Renal pelvis (tissue), 4 donors: Measurements from ENCODE around the gene ZMYND19. TPM values are rescaled to one million over a fixed set of nuclear protein-coding genes. Genes with fewer than 3 reads are reported as not detected.

Experiments used
- DNase-seq: peaks from one replicate; pipeline ENCODE4 v3.0.0-alpha.2; 2013
- polyA plus RNA-seq, 3 donors: library from polyadenylated mRNA; unstranded; fragments of 120-200 nt; gene quantifications; one replicate each; pipeline ENCODE4 v1.2.1, GENCODE V29; 2013; ENCODE audit not compliant: insufficient read length in 3 of 3

The ZMYND19 gene
- polyA plus RNA-seq, 3 donors: 21.0 to 24.2 (median 23.6) TPM

DNA sequence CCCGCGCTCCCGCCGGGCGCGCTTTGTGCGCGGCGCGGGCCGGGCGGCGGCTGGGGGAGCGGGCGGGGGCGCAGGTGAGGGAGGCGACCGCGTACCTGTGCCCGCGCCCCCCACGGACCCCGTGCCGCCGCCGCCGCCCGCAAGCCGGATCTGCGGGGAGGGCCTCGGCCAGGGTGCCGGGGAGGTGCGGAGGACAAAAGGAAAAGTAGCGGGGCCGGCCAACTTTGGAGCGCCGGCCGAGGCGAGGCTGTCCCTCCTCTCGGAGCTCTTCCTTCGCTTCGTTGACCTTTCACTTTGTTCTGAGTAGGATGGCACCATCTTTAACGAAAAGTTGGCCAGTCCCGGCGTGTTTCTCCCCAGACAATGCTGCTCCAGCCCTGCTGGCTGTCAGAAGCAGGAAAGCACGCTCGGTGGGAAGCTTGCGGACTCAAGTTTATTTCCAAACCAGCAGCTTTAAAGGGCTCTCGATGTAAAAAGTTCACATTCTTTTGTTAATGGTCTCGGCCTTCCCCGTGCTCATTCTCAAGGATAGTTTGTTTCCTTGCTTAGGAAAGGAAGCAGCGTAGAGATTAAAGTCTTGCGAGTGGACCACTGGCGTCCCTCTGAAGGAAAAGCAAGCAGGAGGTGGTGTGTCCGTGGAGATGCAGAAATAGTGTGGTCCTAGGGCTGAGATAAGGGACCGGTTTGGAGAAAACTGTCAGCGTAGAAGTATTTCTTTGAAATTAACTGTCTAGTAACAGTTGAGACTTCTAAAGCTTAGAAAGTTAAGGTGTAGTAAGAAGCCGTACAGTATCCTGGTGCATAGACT lies 29.1 kb upstream of the ZMYND19 start:
- DNase-seq: no peak

DNA sequence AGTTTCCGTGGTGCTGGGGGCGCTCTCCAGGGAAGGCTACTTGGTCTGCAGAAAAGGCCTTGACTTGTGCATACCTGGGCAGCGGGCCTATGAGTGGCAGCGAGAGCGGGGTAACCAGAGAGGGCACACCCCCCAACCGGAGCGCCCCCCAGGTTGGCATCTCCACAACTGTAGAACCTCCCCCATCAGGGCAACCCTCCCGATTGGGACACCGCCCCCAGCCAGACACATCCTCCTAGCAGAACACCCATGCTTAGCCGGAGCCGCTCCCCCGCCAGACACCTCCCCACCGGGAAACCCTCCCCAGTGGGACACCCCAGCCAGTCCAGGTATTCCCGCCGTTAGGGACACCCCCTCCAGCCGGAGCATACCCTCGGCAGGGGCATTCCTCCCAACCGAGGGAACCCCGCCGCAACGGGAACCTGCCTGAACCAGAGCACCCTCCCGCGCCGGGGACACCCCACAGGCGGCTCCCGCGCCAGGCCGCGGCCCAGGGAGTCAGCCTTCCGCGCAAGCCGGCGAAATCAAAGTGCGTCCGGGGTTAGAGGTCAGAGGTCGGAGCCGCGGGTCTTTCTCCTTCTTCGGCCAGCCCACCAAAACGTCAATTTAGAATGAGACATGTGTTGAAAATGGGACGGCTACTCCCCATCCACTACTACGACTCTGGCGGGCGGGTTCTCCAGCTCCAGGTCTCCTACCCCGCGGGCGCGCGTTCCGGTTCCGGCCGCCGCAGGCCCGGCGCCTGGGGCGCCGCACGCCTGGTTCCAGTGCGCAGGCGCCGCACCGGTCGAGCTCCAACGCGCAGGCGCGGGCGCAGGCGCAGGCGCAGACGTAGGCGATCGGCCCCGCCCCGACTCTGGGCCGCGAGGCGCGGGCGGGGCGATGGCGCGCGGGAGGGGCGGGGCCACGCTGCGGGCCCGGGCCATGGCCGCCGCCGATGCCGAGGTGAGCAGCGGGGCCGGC lies 28.1 kb upstream of the ZMYND19 start, which contains the start of gene EHMT1:
TSS of gene EHMT1 (plus strand) at position 901 of the 963 bp plus-strand sequence. CDS start at position 925, 24 bp downstream.
- DNase-seq: peak; percentile 86

DNA sequence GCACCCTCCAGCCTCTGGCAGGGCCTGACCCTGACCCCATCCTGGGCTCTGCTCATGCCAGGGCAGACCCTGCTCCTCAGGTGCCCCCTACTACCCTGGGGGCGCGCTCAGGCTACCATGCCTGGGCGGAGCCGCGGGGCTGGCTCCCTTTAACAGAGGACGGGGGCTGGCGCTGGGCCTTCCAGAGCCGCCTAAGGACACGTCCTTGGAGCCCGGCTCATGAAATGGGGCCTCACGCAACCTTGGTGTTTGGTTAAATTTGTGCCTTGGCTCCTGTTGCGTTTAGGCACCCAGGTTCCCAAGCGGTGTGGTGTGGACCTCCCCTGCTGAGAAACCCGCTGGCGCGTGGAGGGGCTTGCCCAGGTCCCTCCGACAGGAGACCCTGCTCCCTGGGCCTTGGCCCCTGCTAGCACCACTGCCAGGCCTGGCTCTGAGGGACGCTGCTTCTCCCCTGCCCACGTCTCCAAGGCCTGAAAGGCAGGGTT lies 25.1 kb upstream of the ZMYND19 start:
- DNase-seq: no peak

DNA sequence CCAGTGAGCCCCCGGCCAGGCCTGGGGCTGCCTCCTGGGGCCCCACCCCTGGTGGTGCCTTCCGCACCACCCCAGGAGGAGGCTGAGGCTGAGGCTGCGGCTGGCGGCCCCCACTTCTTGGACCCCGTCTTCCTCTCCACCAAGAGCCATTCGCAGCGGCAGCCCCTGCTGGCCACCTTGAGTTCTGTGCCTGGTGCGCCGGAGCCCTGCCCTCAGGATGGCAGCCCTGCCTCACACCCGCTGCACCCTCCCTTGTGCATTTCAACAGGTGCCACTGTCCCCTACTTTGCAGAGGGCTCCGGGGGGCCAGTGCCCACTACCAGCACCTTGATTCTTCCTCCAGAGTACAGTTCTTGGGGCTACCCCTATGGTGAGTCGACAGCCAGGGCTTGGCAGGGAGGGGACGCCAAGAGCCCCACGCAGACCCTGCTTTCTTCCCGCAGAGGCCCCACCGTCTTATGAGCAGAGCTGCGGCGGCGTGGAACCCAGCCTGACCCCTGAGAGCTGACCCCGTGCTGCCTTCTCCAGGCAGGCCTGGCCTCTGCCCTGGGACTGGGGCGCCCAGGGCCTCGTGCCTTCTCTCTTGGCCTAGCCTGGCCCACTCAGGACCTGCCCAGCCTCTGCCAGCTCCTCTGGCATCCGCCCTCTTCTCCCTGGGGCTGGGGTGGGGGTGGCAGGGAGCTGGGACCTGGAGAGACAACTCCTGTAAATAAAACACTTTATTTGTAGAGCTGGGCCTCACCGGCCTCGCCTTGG lies 24.5 kb upstream of the ZMYND19 start:
- no peak for DNase-seq

DNA sequence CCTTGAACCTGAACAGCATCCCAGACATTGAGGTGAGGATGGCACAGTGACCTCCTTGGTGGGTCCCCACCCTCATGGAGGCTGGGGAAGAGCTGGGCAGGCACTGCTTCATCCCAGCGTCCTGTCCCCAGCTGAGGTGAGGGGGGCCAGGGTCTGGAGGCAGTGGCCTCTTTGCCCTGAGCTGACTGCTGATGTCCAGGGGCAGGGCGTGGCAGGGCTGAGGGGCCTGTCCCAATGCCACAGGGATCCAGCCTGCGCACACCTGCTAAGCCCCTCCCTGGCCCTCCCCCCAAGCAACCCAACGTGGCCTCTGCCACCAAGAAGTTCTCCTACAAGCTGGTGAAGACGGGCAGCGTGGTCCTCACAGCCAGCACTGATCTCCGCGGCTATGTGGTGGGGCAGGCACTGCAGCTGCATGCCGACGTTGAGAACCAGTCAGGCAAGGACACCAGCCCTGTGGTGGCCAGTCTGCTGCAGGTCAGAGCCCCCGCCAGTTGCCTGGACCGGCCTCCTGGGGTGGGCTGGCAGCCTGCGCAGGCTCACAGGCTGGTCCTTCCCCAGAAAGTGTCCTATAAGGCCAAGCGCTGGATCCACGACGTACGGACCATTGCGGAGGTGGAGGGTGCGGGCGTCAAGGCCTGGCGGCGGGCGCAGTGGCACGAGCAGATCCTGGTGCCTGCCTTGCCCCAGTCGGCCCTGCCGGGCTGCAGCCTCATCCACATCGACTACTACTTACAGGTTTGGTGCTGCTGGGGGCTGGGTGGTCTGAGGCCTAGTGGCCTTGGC lies 23.6 kb upstream of the ZMYND19 start:
- no peak for DNase-seq

DNA sequence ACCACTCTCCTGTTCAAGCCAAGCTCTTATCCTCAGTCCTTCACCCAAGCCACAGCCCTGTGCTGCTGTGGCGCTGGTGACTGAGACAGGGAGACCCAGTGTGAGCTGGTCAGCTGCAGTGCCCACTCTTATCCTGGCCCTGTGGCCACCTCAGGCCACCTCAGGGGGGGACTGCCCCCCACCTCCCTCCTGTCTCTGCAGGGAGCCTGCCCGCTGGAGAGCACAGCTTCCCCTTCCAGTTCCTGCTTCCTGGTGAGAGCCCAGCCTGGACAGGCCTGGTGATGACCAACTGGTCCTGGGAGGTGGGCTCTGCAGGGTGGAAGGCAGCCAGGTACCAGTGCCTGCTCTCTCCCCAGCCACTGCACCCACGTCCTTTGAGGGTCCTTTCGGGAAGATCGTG lies 22.9 kb upstream of the ZMYND19 start:
- DNase-seq: no peak

DNA sequence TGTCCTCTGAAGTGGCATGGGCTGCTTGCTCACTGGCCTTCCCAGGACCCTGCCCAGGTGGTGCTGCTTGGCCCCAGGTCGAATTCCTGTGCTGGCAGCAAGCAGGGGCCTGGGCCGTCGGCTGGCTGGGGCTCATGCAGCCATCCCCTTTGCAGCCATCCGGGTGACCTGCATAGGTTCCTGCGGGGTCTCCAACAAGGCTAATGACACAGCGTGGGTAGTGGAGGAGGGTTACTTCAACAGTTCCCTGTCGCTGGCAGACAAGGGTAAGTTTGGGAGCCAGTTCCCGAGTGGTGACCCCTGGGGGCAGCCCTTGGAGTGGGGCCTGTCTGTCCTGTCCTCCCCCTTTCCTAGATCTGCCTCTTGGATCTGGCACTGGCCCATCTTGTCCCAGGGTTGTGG lies 22.4 kb upstream of the ZMYND19 start:
- DNase-seq: no peak

DNA sequence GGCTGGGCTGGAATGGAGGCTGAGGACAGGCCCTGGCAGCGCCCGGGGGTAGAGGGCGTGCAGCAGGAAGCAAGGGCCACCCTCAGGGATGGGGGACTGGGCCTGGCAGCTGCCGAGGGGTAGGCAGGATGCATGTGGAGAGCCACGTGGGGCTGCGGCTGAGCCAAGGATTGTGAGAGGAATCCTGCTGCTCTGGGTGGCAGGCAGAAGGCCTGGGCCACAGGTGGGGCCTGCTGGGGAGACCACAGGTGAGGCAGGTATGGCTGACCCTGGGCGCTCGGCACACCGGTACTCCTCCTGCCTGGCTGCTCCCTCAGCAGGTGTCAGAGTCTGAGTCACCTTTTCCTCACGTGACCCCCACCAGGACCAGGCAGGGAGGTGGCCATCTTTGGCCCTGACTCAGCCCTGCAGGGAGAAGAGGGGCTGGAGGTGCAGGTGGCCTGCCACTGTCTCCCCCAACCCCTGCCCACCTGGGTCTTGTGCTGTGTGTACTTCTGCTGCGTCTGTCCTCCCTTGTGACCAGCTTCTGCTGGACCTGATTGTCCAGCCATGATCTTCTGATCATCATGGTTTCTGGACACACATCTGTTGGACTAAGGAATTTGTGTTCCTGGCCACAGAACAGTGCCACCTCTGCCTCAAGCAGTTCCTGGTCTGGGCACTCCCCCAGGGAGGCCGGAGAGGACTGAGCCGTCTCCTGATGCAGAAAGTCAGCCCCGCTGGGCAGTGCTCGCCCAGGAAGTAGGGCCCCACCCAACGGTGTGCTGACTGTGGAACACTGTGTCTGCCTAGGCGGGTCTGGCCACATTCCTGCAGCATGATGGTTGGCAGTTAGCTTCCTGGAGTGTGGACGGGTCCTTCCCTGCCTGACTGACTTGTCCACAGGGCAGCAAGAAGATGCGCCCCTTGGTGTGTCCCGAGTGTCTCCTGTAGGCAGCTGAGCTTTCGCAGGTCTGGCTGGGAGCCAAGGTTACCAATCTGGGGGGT lies 21.6 kb upstream of the ZMYND19 start:
- DNase-seq: no peak

DNA sequence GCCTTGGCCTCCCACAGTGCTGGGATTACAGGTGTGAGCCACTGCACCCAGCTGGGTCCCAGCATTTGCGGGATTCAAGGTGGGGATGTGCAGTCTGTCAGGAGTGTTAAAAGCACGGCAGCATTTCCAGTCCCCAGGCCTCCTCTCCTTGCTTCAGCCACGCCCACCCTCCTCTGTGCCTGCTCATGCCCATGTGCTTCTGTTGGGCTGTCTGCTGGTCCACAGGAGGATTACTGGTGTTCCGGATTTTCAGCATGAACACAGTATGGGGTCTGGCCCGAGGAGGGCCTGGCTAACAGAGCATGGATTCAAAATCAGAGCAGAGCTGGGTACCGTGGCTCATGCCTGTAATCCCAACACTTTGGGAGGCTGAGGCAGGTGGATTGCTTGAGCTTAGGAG lies 20.6 kb upstream of the ZMYND19 start:
- no peak for DNase-seq

DNA sequence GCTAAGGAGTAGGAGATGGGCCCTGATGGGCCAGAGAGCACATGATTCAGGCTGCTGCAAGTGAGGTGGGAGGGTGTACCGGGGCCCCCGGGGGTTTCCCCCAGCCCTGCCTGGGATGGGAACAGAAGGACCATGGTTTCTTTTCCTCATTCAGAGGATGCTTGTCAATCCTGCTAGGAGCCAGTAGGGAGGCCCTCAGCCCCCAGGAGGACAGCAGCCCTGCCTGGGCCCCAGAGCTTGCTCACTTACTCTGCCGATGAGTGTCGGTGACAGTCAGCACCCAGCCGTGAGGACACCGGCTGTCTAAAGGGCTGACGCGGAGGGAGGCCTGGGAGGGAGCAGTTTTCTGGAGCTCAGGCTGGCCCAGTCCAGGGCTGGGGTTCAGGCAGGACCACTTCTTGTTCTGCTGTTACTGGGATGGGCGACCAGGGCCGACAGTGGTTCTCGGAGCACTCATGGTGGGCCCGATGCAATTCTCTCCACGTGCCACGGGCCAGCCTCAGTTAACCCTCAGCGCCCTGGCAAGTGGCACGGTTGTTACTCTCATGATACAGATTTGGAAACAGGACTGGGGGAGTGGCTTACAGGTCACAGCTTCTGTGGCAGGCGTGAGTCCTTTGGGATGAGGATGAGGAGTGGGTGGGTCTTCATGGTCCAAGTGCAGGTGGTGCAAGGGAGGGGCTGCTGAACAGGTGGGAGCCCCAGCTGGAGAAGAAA lies 17.0 kb upstream of the ZMYND19 start:
- no peak for DNase-seq

DNA sequence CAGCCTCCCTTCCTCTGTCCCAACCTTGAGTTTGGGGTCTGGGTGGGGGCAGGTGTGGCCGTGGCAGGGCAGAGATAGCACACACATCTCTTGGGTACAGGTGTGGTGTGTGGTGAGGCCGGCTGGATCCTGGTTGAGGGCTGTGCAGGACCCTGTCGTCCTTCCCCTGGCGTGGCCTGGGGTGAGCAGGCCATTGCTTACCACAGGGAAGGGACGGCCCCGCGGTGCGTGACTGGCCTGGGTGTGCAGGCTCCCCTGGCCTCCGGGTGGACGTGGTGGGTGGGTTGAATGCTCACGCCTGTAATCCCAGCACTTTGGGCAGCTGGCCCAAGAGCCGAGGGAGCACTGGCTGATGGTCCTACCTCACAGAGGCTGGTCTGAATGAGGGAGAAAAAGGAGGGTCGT lies 16.4 kb upstream of the ZMYND19 start:
- no peak for DNase-seq

DNA sequence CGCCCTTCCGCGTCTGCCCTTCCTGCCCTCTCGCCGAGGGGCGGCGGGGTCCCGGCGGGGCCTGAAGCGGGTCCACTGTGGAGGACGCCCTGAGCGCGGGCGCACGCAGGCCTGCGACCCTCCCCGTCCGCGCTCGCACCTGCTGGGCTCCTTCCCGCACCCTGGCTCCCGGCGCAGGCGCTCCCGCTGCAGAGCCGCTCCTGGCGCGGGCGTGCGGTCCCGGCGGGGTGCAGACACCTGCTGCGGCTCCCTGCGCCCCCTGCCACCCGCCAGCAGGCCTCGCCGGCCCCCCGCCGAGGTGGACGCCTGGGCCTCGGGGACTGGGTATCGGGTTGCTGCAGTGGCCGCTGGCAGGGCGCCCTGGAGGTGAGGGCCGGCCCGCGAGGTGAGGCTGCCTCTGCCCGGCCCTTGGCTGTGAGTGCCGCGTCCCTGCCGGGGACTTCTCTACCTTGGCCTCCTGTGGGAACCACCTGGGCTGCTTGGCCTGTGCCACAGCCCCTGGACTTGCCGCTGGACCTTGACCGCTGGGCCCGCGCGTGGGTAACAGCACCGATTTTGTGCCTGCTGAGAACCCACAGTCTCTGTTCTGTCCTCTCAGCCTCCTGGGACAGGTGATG lies 15.8 kb upstream of the ZMYND19 start:
- no peak for DNase-seq

DNA sequence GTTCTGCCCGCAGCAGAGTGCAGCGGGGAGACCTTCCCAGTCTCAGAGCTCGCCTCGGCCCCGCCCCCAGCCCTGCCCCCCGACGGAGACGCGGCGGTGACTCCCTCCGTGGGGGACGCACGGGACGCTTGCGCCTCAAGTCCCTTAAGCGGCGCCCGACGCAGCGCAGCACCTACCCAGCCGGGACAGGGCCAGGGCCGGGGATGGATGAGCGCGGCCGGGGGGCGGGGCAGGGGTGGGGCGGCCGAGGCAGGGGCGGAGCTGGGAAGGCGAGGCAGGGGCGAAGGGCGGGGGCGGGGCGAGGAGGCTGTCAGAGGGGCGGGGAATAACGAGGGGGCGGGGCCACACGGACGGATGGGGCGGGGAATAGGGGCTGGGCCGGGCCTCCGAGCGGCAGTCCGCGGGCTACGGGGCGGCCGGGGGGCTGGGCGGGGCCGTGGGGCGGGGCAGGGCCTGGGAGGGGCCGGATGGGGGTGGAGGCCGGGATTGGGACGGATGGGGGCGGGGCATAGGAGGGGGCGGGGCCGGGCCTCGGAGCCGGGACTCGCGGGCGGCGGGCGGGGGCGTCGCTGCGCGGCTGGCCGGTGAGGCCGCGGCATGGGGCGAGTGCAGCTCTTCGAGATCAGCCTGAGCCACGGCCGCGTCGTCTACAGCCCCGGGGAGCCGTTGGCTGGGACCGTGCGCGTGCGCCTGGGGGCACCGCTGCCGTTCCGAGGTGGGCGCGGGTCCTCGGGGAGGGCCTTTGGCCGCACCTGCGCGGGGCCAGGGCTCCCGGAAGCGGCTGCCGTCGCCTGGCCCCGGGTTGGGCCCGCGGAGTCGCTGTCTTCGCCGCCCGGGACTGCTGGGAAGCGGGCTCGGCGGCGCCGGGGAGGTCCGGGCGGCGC lies 15.1 kb upstream of the ZMYND19 start, which contains the start of gene ARRDC1:
TSS of gene ARRDC1 (plus strand) at position 566 of the 884 bp plus-strand sequence. CDS start at position 598, 32 bp downstream.
- DNase-seq: peak; percentile 91

DNA sequence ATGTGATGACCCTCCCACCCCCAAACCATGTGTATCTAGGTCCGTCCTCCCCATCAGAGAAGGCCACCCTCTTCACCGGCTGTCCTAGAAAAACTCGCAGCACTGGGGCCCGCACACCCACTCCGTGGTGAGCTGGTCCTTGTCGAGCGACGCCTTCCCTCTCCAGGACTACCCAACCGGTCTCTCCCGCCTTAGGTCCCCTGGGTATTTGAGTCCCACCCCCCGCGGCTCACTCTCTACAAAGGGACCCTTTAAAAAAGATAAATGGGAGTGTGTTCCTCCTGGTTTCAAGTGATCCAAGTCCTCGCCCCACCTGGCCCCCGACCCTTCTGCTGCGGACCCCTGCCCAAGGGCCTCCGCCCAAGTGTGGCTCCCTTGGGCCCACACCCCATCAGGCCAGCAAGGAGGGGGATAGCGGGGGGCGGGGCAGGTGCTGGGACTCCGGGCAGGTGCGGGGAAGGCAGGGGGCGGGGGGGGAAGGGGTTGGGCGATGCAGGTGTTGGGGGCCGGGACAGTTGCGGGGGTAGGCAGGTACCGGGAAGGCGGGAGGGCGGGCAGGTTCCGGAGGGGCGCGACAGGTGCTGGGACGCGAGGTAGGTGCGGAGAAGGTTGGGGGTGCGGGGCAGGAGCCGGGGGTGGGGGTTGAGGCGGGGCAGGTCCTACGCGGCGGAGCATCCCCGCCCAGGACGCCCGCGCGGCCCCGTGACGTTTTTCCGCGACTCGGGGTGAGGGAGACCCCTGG lies 14.2 kb upstream of the ZMYND19 start:
- DNase-seq: no peak

DNA sequence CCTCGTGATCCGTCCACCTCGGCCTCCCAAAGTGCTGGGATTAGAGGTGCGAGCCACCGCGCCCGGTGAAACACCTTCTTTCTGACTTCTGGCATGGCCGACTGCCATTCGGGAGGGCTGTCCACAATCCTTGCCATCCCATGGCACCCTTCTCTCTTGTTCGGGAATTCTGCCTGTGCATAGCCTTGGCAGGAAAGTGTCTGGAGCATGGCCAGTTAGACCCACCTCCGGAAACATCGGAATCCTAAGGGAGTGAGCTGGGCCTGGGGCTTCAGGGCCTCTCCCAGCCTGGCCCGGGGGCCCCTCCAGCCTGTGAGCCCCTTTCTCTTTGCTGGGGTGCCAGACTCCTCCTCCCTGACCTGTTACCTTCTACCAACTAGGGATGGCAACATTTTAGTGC lies 13.6 kb upstream of the ZMYND19 start:
- DNase-seq: no peak

DNA sequence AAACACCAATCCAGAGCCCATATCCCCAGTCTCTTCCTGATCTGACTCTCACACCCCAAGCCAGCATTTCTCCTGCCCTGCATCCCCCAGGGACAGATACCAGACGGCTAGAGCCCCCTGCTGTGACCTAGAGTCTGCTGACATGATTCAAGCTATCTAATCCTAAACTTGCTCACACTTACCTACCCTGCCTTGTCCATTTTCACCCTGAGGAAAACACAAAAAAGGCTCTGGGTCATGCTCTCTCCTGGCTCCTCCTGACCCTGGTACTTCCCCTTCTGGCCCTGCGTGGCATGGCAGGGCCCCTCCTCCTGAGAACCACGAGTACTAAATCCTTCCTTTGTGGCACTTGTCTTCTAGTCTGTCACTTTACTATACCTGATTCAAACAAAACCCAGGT lies 12.3 kb upstream of the ZMYND19 start:
- DNase-seq: no peak

DNA sequence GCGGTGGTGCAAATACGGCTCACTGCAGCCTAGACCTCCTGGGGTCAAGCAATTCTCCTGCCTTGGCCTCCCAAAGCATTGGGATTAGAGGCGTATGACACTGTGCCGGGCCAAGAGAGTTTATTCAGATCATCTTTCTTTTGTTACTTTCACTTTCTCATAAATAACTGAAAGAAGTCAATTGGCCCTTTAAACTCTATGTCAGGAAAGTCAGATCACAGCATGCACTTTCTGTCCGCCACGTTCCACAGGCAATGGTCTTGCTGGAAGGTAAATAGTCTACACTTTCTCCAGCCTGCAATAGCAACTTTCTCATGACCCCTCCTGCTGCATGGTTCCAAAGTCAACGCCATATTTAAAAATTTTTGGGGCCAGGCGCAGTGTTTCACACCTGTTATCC lies 8.6 kb upstream of the ZMYND19 start:
- no peak for DNase-seq
